ENCODE results near the gene GUCY1B1. TPM values are rescaled to one million over a fixed set of nuclear protein-coding genes. Genes with fewer than 3 reads are reported as not detected.
A peak's percentile ranks its signal among the peaks of the same experiment; 100 is the strongest.

GUCY1B1 gene
- total RNA-seq, 6 experiments from 2014 or later = 0.07 TPM; not detected in 5

DNA sequence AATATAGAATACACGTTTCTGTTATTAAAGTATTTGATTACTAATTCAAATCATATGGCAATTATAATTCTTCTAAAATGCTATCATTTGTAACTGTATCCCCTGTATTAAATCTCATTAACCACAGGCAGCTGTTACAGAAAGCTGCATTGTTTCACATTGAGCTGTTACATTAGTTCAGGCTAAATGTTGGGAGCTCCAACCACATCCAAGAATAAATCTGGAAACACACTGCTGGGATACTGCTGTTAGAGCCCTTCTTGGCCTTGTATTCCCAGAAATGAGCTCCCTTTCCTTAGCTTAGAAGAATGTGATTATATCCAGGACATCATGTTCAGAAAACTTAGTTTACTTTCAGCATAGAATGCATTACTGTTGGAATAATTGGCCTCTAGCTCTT is 48.2 kb downstream of the GUCY1B1 start:
- peaks cover 11% of the 10 kb centered on the region; the same call in 1 of the 2 replicates for H3K4me1 Mint-ChIP-seq (ENCODE audit: low read depth)
- H3K27ac Mint-ChIP-seq = no peak overlapping the region
- no peaks in the 10 kb centered on the region; the same call in 1 of the 2 replicates for H3K27me3 Mint-ChIP-seq (ENCODE audit: insufficient read depth)
- no peaks in the 10 kb centered on the region for H3K9me3 Mint-ChIP-seq
- DNase-seq = peak; percentile 5
- no peak overlapping the region for H3K4me3 Mint-ChIP-seq
- TF ChIP-seq, protein P1, sequence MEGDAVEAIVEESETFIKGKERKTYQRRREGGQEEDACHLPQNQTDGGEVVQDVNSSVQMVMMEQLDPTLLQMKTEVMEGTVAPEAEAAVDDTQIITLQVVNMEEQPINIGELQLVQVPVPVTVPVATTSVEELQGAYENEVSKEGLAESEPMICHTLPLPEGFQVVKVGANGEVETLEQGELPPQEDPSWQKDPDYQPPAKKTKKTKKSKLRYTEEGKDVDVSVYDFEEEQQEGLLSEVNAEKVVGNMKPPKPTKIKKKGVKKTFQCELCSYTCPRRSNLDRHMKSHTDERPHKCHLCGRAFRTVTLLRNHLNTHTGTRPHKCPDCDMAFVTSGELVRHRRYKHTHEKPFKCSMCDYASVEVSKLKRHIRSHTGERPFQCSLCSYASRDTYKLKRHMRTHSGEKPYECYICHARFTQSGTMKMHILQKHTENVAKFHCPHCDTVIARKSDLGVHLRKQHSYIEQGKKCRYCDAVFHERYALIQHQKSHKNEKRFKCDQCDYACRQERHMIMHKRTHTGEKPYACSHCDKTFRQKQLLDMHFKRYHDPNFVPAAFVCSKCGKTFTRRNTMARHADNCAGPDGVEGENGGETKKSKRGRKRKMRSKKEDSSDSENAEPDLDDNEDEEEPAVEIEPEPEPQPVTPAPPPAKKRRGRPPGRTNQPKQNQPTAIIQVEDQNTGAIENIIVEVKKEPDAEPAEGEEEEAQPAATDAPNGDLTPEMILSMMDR (IDR thresholded peaks at IDR 0.05) = no peak
- H3K36me3 Mint-ChIP-seq (ENCODE audit: low read depth) = no peaks in the 10 kb centered on the region

DNA sequence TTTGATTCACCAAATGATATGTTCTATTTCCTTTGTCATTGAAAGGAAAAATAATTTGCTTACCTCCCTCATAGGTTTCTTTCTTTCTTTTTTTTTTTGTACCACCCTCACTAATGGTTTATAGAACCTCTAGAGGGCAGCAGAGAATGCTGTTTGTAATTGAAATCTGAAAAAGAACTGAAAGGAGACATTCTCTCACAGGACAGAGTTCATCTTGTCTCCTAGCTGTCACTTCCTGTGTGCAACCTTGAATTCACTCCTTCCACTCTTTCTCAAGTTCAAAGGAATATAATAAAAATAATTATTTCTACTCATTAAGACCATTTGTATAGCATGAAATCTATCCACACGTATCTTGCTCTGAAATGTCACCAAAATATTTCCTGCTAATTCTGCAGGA is 51.0 kb downstream of the GUCY1B1 start:
- Mint-ChIP-seq H3K36me3 (ENCODE audit: low read depth) (no peaks in the 10 kb centered on the region), H3K4me3 (no peak overlapping the region), H3K27me3 (ENCODE audit: insufficient read depth) (peaks cover 1% of the 10 kb centered on the region; the same call in 1 of the 2 replicates), H3K27ac (no peak overlapping the region), H3K4me1 (ENCODE audit: low read depth) (peaks cover 8% of the 10 kb centered on the region; the same call in 1 of the 2 replicates), H3K9me3 (no peaks in the 10 kb centered on the region)
- DNase-seq = peak; percentile 83
- TF ChIP-seq, protein P1 (IDR thresholded peaks at IDR 0.05) = peak; percentile 84

DNA sequence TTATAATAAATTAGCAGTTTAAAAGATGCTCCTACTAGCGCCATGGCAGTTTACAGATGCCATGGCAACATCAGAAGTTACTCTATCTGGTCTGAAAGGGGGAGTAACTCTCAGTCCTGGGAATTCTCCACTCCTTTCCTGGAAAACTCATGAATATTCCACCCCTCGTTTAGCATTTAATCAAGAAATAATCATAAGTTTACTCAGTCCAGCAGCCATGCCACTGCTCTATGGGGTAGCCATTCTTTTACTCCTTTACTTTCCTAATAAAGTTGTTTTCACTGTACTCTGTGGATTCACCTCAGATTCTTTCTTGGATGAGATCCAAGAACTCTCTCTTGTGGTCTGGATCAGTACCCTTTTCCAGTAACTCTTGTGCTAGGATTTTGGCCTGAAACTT is 52.3 kb downstream of the GUCY1B1 start:
- Mint-ChIP-seq H3K36me3 (ENCODE audit: low read depth) (no peaks in the 10 kb centered on the region), H3K27ac (no peak overlapping the region), H3K27me3 (ENCODE audit: insufficient read depth) (peaks cover 1% of the 10 kb centered on the region; the same call in 1 of the 2 replicates), H3K4me1 (ENCODE audit: low read depth) (no peaks in the 10 kb centered on the region), H3K9me3 (no peaks in the 10 kb centered on the region), H3K4me3 (no peak overlapping the region)
- DNase-seq = no peak
- TF ChIP-seq, protein P1 (IDR thresholded peaks at IDR 0.05) = no peak

DNA sequence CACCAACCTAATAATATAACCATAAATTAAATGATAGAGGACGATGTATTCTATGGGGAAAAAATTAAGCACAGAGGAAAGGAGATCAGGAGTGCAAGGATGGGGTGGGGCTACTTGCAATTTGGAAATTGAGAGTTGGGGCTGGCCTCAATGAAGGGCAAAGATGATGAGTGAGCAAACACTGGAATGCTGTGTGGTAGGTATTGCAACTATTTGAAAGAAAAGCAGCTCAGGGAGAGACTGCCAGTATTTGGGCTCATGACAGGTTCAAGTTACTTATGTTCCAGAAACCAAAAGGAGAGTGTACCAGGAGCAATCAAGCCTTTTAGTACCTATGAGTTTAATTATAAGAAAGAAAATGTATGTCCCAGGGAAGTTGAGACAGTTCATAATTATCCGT is 59.8 kb downstream of the GUCY1B1 start:
- no peaks in the 10 kb centered on the region for H3K27me3 Mint-ChIP-seq (ENCODE audit: insufficient read depth)
- no peak for DNase-seq
- H3K36me3 Mint-ChIP-seq (ENCODE audit: low read depth) = no peaks in the 10 kb centered on the region
- H3K27ac Mint-ChIP-seq = no peak overlapping the region
- no peak overlapping the region for H3K4me3 Mint-ChIP-seq
- H3K9me3 Mint-ChIP-seq = no peaks in the 10 kb centered on the region
- TF ChIP-seq, protein P1 (IDR thresholded peaks at IDR 0.05) = no peak
- no peaks in the 10 kb centered on the region for H3K4me1 Mint-ChIP-seq (ENCODE audit: low read depth)

DNA sequence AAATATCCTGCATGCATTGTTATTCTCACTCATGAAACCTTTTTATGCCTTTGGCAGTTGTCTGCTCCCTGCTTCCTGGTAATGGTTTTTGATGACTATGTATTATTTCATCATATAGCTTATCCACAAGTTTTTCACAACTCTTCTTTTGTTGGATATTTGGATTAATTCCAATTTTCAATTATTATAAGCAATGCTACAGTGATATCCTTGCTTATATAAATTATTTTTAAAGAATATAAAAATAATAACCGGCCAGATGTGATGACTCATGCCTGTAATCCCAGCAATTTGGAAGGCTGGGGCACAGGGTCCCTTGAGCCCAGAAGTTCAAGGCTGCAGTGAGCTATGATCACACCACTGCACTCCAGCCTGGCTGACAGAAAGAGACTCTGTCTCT is 60.2 kb downstream of the GUCY1B1 start:
- TF ChIP-seq, protein P1 (IDR thresholded peaks at IDR 0.05) = no peak
- Mint-ChIP-seq H3K4me3 (no peak overlapping the region), H3K27me3 (ENCODE audit: insufficient read depth) (no peaks in the 10 kb centered on the region), H3K4me1 (ENCODE audit: low read depth) (no peaks in the 10 kb centered on the region), H3K9me3 (no peaks in the 10 kb centered on the region), H3K36me3 (ENCODE audit: low read depth) (no peaks in the 10 kb centered on the region), H3K27ac (no peak overlapping the region)
- DNase-seq = no peak
